Activated CD4-positive, alpha-beta T cell treated with anti-CD3 and anti-CD28 coated beads, Interleukin-2, Interleukin-6, amounts not matched to agents 100 ng/mL and 50 ng/mL, durations not matched to agents 16 hours and 8 hours (primary cell): ENCODE results near the gene HDAC5.
"Not testable (repeated sequence)": the region's sequence is repeated elsewhere in the genome, so short reads cannot be mapped to it uniquely, and the experiment has no call there.

Source experiments
- DNase-seq: peaks from one replicate; pipeline ENCODE4 v3.0.0-alpha.2; 2020

HDAC5 gene

GRCh38 chr17:44110011-44110686, 13.3 kb downstream of the HDAC5 start:
- no peak for DNase-seq

- no peak for DNase-seq
Measured at GRCh38 chr17:44109312-44109630, 14.2 kb downstream of the HDAC5 start.

GRCh38 chr17:44108440-44109311, 14.8 kb downstream of the HDAC5 start:
- no peak for DNase-seq

GRCh38 chr17:44106801-44107200, 16.6 kb downstream of the HDAC5 start:
- DNase-seq, result no peak

- DNase-seq, result no peak
Measured at GRCh38 chr17:44105941-44106340, 17.5 kb downstream of the HDAC5 start.

GRCh38 chr17:44105483-44105882, 18.0 kb downstream of the HDAC5 start:
- DNase-seq, result no peak

- DNase-seq, result no peak
Measured at GRCh38 chr17:44102849-44103622, 20.4 kb downstream of the HDAC5 start.

GRCh38 chr17:44101858-44102257, 21.6 kb downstream of the HDAC5 start:
- not testable (repeated sequence) for DNase-seq

- DNase-seq, result no peak
Measured at GRCh38 chr17:44097110-44097958, 26.1 kb downstream of the HDAC5 start.

GRCh38 chr17:44095647-44096496, 27.6 kb downstream of the HDAC5 start:
- no peak for DNase-seq

GRCh38 chr17:44095388-44095646, 28.1 kb downstream of the HDAC5 start:
- DNase-seq, result no peak

- no peak for DNase-seq
Measured at GRCh38 chr17:44094701-44095387, 28.6 kb downstream of the HDAC5 start.

- DNase-seq, result no peak
Measured at GRCh38 chr17:44093231-44093900, 30.1 kb downstream of the HDAC5 start.

GRCh38 chr17:44092051-44092450, 31.4 kb downstream of the HDAC5 start:
- DNase-seq, result no peak

GRCh38 chr17:44091200-44091997, 32.0 kb downstream of the HDAC5 start:
- DNase-seq, result no peak

GRCh38 chr17:44088254-44088653, 35.2 kb downstream of the HDAC5 start:
- no peak for DNase-seq

- no peak for DNase-seq
Measured at GRCh38 chr17:44087319-44087718, 36.1 kb downstream of the HDAC5 start.

GRCh38 chr17:44086364-44087311, 36.8 kb downstream of the HDAC5 start:
- DNase-seq, result peak; percentile 69

- DNase-seq, result no peak
Measured at GRCh38 chr17:44085908-44086307, 37.5 kb downstream of the HDAC5 start.
